NCI-H2107 (cell line): ENCODE data around the gene MATN4.

Source experiments
- DNase-seq: peaks from one replicate; lab custom pipeline; 2025; lab: John Stamatoyannopoulos, UW

MATN4 gene

DNA sequence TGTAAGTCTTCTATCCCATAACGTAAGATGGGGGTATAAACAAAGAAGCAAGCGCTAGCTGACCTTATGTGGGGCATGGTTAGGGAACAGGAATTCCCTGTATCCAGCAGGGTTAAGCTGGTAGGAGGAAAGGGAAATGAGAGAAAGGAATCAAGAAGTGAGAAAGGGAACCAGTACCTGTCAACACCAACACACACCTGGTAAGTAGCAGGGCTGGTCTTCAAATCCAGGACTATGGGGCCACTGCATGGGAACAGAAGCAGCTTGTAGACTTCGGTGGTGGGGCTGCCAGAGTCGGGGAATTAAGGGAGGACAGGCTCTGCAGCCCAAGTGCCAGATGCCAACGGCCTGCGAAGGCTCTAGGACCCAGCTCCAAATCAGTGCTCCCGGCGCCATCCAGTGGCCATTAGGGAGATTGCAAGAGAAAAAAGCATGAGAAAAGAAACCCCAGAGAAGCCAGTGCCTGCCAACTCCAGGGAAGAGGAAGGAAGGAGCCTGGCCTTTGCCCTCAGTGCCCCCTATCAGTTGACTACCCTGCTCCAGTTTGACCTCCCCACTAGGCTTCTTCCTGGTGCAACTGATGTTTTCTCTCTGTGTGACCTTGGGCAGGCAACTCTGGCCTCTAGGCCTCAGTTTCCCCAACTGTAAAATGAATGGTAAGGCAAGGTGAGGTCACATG is 17.3 kb downstream of the MATN4 start:
- DNase-seq, result peak; percentile 14

GRCh38 chr20:45289942-45290676 is 18.0 kb downstream of the MATN4 start:
- DNase-seq, result no peak

GRCh38 chr20:45288860-45289259 is 19.2 kb downstream of the MATN4 start:
- DNase-seq, result no peak

DNA sequence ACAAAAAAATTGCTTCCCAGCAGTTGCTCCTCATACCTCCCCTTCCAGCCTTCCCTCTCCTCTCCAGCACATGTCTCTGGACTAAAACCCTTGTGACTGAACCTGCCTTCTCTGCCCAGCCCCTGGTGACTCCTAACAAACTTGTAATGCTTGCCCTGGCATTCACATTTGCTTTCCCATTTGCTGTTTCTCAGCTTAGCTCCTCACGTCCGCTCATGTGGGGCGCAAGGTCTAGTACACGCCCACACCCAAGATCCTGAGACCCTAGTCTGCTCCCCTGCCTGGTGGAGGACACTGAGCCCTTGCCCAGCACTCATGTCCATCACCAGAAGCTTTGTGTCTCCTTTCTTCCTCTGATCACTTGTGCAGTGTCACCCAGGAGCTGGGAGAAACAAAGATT is 19.7 kb downstream of the MATN4 start:
- DNase-seq, result no peak

- no peak for DNase-seq
These were observed 24.5 kb downstream of the MATN4 start for GRCh38 chr20:45283551-45284057.

DNA sequence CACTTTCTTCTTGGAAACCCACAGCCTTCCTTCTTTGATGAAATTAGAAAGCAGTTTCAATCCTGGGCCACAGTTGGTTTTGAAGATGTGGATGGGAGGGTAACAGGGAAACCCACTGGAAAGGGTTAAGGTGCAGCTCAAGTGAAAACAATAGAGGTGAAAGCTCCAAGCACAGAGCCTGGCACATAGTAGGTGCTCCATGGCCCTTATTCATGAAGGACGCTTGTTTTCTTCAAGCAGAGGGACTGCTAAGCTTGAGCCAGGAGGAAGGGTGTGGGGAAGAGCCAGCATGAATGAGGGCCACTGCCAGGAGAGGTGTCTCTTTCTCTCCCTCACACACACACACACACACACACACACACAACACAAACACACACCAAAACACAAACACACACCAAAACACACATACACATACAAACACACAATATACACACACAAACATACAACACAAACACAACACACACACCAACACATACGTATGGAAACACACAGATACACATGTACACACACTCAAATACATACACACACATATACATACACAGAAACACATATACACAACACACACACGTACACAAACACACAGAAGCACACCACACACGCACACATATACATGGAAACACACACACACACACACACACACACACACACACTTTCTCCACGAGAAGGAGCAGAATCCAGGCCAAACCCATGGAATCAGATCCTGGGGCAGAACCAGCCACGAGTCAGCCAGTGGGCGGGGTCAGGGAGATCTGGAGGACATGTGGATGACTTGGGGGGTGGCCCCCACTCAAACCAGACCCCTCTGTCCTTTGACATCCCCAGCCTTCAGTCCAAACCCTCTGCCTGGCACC is 25.2 kb downstream of the MATN4 start:
- DNase-seq, result no peak

DNA sequence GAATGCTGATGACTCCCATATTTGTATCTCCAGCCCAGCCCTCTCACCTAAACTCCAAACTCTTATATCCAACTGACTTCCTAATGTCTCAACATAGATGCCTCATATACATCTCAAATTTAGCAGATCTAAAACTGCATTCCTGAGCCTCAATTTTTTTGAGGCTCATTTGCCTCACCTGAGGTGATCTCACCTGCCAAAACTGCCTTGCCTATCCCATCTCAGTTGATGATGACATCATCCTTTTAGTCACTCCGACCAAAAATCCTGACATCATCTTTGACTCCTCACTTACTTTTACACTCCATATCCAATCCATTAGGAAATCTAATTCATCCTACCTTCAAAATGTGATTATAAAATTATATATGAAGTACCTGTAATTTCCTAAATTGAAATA is 28.1 kb downstream of the MATN4 start:
- DNase-seq, result no peak

DNA sequence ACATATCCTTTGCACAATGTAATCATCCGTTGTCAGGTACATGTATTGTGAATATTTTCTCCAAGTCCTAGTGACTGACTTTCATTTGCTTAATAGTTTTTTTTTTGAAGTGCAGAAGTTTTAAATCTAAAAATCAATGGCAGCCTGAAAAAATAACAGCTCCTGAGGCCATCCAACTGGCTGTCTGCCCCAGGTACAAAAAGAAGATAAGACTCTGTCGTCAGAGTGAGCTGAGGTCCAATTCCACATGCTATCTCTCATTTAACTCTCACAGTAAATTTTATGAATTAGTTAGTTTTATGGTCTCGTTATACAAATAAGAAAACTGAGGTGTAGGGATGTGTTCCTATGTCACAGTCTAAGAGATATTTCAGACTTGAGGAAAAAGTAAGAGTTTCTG is 32.8 kb downstream of the MATN4 start:
- no peak for DNase-seq

DNA sequence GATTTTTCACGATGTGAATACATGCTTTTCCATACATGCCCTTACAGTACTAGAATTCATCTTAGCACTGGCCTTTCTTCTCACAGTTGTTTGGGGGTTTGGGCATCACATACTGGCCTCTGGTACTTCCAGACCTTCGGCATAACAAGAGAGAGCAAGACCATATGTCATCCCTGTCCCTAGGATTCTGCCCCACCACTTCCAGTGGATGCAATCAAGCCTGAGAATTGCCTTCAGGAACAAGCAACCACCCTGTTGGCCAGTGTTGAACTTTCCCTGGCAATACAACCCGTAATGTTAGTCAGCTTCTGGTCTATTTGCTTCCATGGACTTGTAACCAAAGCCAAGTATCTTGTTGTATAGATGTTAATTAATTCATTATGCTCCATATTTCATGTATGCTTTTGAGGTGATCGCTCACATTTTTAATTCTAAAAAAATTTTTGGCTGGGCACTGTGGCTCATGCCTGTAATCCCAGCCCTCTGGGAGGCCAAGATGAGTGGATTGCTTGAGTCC is 38.3 kb downstream of the MATN4 start:
- DNase-seq, result no peak

- DNase-seq, result no peak
These were observed 39.0 kb downstream of the MATN4 start for GRCh38 chr20:45269056-45269455.

DNA sequence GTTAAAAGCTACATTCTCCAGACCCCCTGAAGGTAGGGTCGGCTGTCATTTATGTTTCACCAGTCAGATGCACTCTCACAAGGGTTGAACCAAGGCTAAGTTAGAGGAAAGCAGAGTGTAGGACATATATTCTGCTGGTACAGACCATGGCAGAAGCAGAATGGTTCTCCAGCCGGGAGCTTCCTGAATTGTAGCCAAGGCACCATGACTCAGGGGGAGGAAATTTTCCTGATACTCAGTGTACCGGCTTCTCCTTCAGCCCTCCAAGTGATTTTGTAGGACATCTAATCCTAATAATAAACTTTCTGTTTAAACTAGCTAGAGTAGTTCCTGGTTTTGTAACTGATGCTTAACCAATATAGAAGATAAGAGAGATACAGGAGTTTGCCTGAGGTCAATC is 39.6 kb downstream of the MATN4 start:
- DNase-seq, result no peak

GRCh38 chr20:45266977-45267376 is 41.1 kb downstream of the MATN4 start:
- no peak for DNase-seq

GRCh38 chr20:45263556-45264266 is 44.4 kb downstream of the MATN4 start:
- DNase-seq, result no peak

- DNase-seq, result no peak
These were observed 49.4 kb downstream of the MATN4 start for GRCh38 chr20:45258664-45259063.

- no peak for DNase-seq
These were observed 49.8 kb downstream of the MATN4 start for GRCh38 chr20:45258259-45258658.

DNA sequence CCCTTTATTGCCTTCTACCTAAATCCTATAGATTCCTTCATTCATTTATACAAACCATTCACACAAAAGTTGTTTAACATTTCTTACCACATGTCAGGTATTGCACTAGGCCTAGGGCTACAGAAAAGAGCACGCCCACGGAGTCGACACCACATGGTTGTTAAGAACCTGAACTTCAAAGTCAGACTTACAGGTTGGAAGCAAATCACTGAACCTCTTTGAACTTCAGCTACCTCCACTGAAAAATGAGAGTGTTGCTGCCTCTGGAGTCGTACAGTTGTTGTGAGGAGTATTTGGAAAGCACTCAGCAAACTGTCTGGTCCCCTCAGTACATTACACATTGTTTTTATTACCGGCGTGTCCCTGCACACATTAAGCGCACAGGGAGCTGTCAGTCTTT is 50.4 kb downstream of the MATN4 start:
- no peak for DNase-seq

DNA sequence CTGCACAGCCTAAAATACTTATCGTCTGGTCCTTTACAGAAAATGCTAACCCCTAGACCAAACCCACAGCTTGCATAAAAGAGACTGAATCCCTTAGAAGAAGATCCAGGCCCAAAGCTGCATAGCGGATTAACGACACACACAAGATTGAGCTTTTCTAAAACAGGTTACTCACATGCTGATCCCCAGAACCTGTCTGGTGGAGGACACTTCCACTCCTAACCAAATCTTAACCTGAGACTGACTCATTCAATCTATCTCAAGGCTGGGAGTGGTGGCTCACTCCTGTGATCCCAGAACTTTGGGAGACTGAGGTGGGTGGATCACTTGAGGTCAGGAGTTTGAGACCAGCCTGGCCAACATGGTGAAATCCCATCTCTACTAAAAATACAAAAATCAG is 50.9 kb downstream of the MATN4 start:
- no peak for DNase-seq

GRCh38 chr20:45254383-45255262 is 53.5 kb downstream of the MATN4 start, which contains the start of gene SLPI:
SLPI (minus strand) TSS chr20:45254564; CDS start chr20:45254543, 21 bp downstream.
- DNase-seq, result no peak

- DNase-seq, result no peak
These were observed 54.8 kb downstream of the MATN4 start for GRCh38 chr20:45253261-45253660.

DNA sequence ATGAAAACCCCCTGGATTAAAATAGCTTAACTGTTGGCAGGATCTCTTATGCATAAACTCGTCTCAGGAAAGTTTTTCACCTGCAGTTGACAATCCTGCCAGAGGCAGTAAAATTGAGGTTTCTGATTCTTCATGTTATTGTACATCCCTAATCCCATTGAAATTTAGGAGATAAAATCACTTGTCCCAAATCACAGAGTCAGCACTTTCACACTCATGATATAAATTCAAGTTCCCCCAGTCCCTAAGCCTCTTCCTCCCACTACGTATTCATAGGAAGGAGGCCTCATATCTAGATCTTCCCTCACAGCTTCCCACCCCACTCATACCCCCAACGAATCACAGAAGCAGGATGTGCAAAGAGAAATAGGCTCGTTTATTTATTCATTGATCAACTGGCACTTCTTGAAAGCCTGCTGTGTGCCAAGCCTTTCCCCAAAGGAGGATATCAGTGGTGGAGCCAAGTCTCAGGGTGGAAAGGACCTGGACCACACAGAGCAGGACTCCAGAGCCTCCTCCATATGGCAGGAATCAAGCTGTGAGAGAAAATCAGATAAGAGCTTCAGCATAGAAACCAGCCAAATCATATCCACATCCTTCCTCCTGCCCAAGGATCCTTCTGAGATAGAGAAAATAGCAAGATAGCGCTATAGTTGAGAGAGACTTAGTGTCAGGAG is 56.1 kb downstream of the MATN4 start:
- DNase-seq, result no peak
